Activated CD8-positive, alpha-beta memory T cell treated with anti-CD3 and anti-CD28 coated beads, Interleukin-2, amount 50 U/mL, for 48 hours (primary cell): ENCODE results near the gene MAP7D3.
"Not testable (repeated sequence)": the region's sequence is repeated elsewhere in the genome, so short reads cannot be mapped to it uniquely, and the experiment has no call there.

Experiments used
- DNase-seq: peaks from one replicate; pipeline ENCODE4 v3.0.0-alpha.2; 2020

MAP7D3 gene

GRCh38 chrX:136250191-136251040, 784 bp downstream of the MAP7D3 start:
- peak; percentile 62 for DNase-seq

- DNase-seq = no peak
Measured at GRCh38 chrX:136246201-136246600, 5.0 kb downstream of the MAP7D3 start.

- not testable (repeated sequence) for DNase-seq
Measured at GRCh38 chrX:136237849-136238248, 13.4 kb downstream of the MAP7D3 start.

- no peak for DNase-seq
Measured at GRCh38 chrX:136237074-136237473, 14.1 kb downstream of the MAP7D3 start.

- no peak for DNase-seq
Measured at GRCh38 chrX:136228839-136229207, 22.4 kb downstream of the MAP7D3 start.

GRCh38 chrX:136227948-136228838, 23.0 kb downstream of the MAP7D3 start:
- DNase-seq = no peak

- no peak for DNase-seq
Measured at GRCh38 chrX:136227074-136227473, 24.1 kb downstream of the MAP7D3 start.

GRCh38 chrX:136221851-136222513, 29.2 kb downstream of the MAP7D3 start:
- DNase-seq = no peak

- no peak for DNase-seq
Measured at GRCh38 chrX:136220951-136221350, 30.2 kb downstream of the MAP7D3 start.

- DNase-seq = no peak
Measured at GRCh38 chrX:136220540-136220939, 30.7 kb downstream of the MAP7D3 start.

- no peak for DNase-seq
Measured at GRCh38 chrX:136219893-136220292, 31.3 kb downstream of the MAP7D3 start.

GRCh38 chrX:136215559-136215958, 35.6 kb downstream of the MAP7D3 start:
- no peak for DNase-seq

GRCh38 chrX:136214551-136214950, 36.6 kb downstream of the MAP7D3 start:
- DNase-seq = no peak

- DNase-seq = no peak
Measured at GRCh38 chrX:136212557-136213111, 38.6 kb downstream of the MAP7D3 start.

GRCh38 chrX:136211766-136212556, 39.2 kb downstream of the MAP7D3 start:
- no peak for DNase-seq

GRCh38 chrX:136210806-136211205, 40.4 kb downstream of the MAP7D3 start:
- no peak for DNase-seq

- DNase-seq = no peak
Measured at GRCh38 chrX:136210243-136210642, 41.0 kb downstream of the MAP7D3 start.

GRCh38 chrX:136209751-136210150, 41.4 kb downstream of the MAP7D3 start:
- no peak for DNase-seq

- DNase-seq = no peak
Measured at GRCh38 chrX:136209016-136209738, 42.0 kb downstream of the MAP7D3 start.

- DNase-seq = no peak
Measured at GRCh38 chrX:136207546-136207945, 43.7 kb downstream of the MAP7D3 start.

GRCh38 chrX:136206916-136207315, 44.3 kb downstream of the MAP7D3 start:
- DNase-seq = no peak
